MCF 10A (cell line): ENCODE measurements around the gene XPC. TPM values are rescaled to one million over a fixed set of nuclear protein-coding genes. Genes with fewer than 3 reads are reported as not detected.

Source experiments
- BruUV-seq: library from RNA; stranded (reverse); fragments of 400-500 nt; replicated peaks from 2 replicates; lab custom pipeline; 2021; lab: Mats Ljungman, UMichigan
- CTCF ChIA-PET: fragments of 300-600 bp; sonication (Branson Sonifier 250); formaldehyde crosslinking; extraction: SDS; loops from one replicate; lab custom pipeline; 2021; ENCODE audit warnings: antibody characterized with exemption, inconsistent platforms; lab: Yijun Ruan, JAX
- POLR2A ChIA-PET: fragments of 300-600, 350-650 bp; sonication (Branson Sonifier 250); formaldehyde crosslinking; extraction: SDS; loops from one replicate; lab custom pipeline; 2020; ENCODE audit warnings: antibody characterized with exemption, inconsistent platforms; lab: Yijun Ruan, JAX
- DNase-seq: peaks from one replicate; pipeline ENCODE4 v3.0.0-alpha.2; 2018; ENCODE audit not compliant: unreplicated experiment
- H3K27ac Mint-ChIP-seq: one replicate; pipeline ENCODE4 v1.8.0; 2022; ENCODE audit warnings: mild to moderate bottlenecking, low read depth, mixed read lengths; ENCODE audit not compliant: unreplicated experiment
- H3K27me3 Mint-ChIP-seq: one replicate; pipeline ENCODE4 v1.8.0; 2022; ENCODE audit warnings: mixed read lengths; ENCODE audit not compliant: insufficient read depth, unreplicated experiment
- H3K36me3 Mint-ChIP-seq: one replicate; pipeline ENCODE4 v1.8.0; 2022; ENCODE audit warnings: mild to moderate bottlenecking, moderate library complexity, mixed read lengths; ENCODE audit not compliant: insufficient read depth, unreplicated experiment
- H3K4me1 Mint-ChIP-seq: one replicate; pipeline ENCODE4 v1.8.0; 2022; ENCODE audit warnings: mixed read lengths; ENCODE audit not compliant: insufficient read depth, unreplicated experiment
- H3K4me3 Mint-ChIP-seq: one replicate; pipeline ENCODE4 v1.8.0; 2022; ENCODE audit warnings: mild to moderate bottlenecking, moderate library complexity, mixed read lengths; ENCODE audit not compliant: unreplicated experiment
- H3K9me3 Mint-ChIP-seq: one replicate; pipeline ENCODE4 v1.8.0; 2022; ENCODE audit warnings: mixed read lengths; ENCODE audit not compliant: unreplicated experiment
- CTCF ChIP-seq: fragments of 200-600 bp; IDR thresholded peaks from one replicate; pipeline ENCODE4 v1.8.0; 2022; ENCODE audit warnings: antibody characterized with exemption, mild to moderate bottlenecking; ENCODE audit not compliant: unreplicated experiment
- intact Hi-C: fragments of 100-400 bp; cut with micrococcal nuclease; formaldehyde crosslinking; loops from 2 replicates; pipeline ENCODE4 v1.14.1; 2022
- total RNA-seq: library from RNA; stranded (reverse); gene quantifications from 2 replicates; pipeline ENCODE4 v1.2.3, GENCODE V29; 2022

XPC gene
- total RNA-seq, 1 experiment from 2014 or later: 73.3 TPM

DNA sequence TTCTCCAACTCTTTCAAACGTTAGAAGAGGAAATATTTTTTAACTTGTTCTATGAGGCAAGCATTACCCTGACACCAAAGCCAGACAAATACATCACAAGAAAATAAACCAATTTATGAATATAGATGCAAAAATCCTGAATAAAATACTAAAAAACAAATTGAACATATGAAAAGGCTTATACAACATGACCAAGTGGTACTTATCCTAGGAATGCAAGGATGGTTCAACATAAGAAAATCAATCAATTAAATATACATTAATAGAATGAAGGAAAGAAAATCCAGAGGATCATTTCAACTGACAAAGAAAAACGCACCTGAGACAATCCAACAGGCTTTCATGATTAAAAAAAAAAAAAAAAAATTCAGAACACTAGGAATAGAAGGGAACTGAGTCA is 17.1 kb downstream of the XPC start:
- no peaks in the 10 kb centered on the region for H3K27me3 Mint-ChIP-seq
- H3K9me3 Mint-ChIP-seq: no peaks in the 10 kb centered on the region
- POLR2A ChIA-PET: interaction anchor here (0.6 to 2.1 kb wide), 5 partner anchors 8 to 32 kb away, joined by 3 to 10 read pairs (median 3); no protein-coding TSS in a partner anchor
- TF ChIP-seq CTCF: no peak
- no peak for DNase-seq
- intact Hi-C loops: no loop called here
- H3K4me3 Mint-ChIP-seq: no peak overlapping the region
- H3K4me1 Mint-ChIP-seq: peaks cover 11% of the 10 kb centered on the region
- CTCF ChIA-PET: interaction anchor here (1.4 kb wide), 1 partner anchor 42 kb away, joined by 4 read pairs; no protein-coding TSS in a partner anchor
- no TSS peak for BruUV-seq
- peaks cover 98% of the 10 kb centered on the region for H3K36me3 Mint-ChIP-seq
- no peak overlapping the region for H3K27ac Mint-ChIP-seq

- no peak for TF ChIP-seq CTCF
- Mint-ChIP-seq H3K4me1 (peaks cover 6% of the 10 kb centered on the region), H3K27ac (no peak overlapping the region), H3K4me3 (no peak overlapping the region), H3K9me3 (no peaks in the 10 kb centered on the region), H3K27me3 (no peaks in the 10 kb centered on the region), H3K36me3 (peaks cover 100% of the 10 kb centered on the region)
- intact Hi-C loops: no loop called here
- BruUV-seq: no TSS peak
- ChIA-PET CTCF (interaction anchor here (0.6 kb wide), 1 partner anchor 1048 kb away, joined by 3 read pairs; no protein-coding TSS in a partner anchor), POLR2A (interaction anchor here (0.7 to 4.5 kb wide), 7 partner anchors 14 to 1332 kb away, joined by 3 to 36 read pairs (median 3); partner anchors contain the start of genes CHCHD4, LSM3, TMEM43 and XPC)
- DNase-seq: no peak
Measured at GRCh38 chr3:14159426-14159825, 19.0 kb downstream of the XPC start.

DNA sequence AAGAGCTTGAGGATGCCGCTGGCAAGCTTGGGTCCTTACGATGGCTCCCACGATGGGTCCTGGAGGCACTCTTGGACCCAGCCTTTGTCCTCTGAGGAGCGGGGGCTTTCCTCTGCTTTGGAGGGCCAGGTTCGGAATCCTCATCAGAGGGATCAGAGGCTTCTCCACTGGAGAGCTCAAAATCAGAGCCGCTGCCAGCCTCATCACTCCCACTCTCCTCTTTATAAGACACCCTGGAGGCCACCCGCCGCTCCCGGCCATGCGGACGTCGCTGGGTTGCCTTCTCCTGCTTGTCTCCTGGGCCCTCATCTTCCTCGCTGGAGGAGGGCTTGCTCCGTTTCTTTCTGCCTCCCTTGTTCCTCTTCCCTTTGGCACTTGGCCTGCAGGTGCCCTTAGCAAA is 20.0 kb downstream of the XPC start:
- intact Hi-C loops: no loop called here
- ChIA-PET POLR2A (interaction anchor here (0.7 to 4.5 kb wide), 4 partner anchors 13 to 34 kb away, joined by 3 to 36 read pairs (median 4); partner anchors contain the start of genes CHCHD4 and TMEM43), CTCF (no interaction called here)
- Mint-ChIP-seq H3K4me3 (no peak overlapping the region), H3K27me3 (no peaks in the 10 kb centered on the region), H3K36me3 (peaks cover 100% of the 10 kb centered on the region), H3K9me3 (no peaks in the 10 kb centered on the region), H3K4me1 (peaks cover 6% of the 10 kb centered on the region), H3K27ac (no peak overlapping the region)
- no peak for TF ChIP-seq CTCF
- TSS peak; percentile 62 for BruUV-seq
- DNase-seq: no peak

DNA sequence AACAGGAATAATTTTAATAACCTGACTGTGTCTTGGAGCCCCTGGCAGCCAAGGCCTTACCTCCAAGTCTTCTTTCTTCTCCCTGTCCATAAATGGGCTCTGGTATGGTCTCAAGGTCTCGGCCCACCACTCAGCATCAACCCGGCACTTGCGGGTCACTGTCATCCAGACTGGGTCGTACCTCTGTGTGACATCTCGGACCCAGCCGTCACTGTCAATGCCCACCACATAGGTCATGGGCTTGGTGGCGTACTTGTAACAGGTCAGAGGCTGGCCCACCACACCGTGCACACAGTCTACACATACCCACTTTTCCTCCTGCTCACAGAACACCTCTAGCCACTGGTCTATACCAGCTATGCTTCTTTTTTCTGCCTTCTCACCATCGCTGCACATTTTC is 20.4 kb downstream of the XPC start:
- TF ChIP-seq CTCF: no peak
- ChIA-PET CTCF (interaction anchor here (1.2 kb wide), 1 partner anchor 21 kb away, joined by 3 read pairs; the partner anchor contains the start of genes LSM3 and XPC), POLR2A (interaction anchor here (0.7 to 4.5 kb wide), 5 partner anchors 8 to 29 kb away, joined by 3 to 36 read pairs (median 3); partner anchors contain the start of genes LSM3 and XPC)
- Mint-ChIP-seq H3K36me3 (peaks cover 100% of the 10 kb centered on the region), H3K4me1 (peaks cover 6% of the 10 kb centered on the region), H3K27me3 (no peaks in the 10 kb centered on the region), H3K27ac (no peak overlapping the region), H3K9me3 (no peaks in the 10 kb centered on the region), H3K4me3 (no peak overlapping the region)
- BruUV-seq: no TSS peak
- intact Hi-C loops: no loop called here
- DNase-seq: no peak
